ENCODE results near the gene NRG2. TPM values are rescaled to one million over a fixed set of nuclear protein-coding genes. Genes with fewer than 3 reads are reported as not detected.

NRG2 gene
- total RNA-seq, 1 experiment from 2014 or later, result 0.91 TPM

- TF ChIP-seq ZBTB33 (IDR thresholded peaks at IDR 0.05; ENCODE audit: extremely low read depth, insufficient replicate concordance, low read length), result no peak
- TF ChIP-seq SRF (IDR thresholded peaks at IDR 0.05; ENCODE audit: low read depth), result no peak
- TF ChIP-seq CBX3 (IDR thresholded peaks at IDR 0.05; ENCODE audit: low read depth), result no peak
- no peak for TF ChIP-seq SP1 (IDR thresholded peaks at IDR 0.05; ENCODE audit: low read depth)
- TF ChIP-seq POLR2A (IDR thresholded peaks at IDR 0.05; ENCODE audit: borderline replicate concordance, extremely low read depth, insufficient read depth, insufficient read length), result no peak
- TF ChIP-seq JUND (IDR thresholded peaks at IDR 0.05), result no peak
- no peak for TF ChIP-seq YY1 (IDR thresholded peaks at IDR 0.05; ENCODE audit: extremely low read depth, insufficient replicate concordance, low read depth, low read length)
Measured at GRCh38 chr5:139924294-139925215, 118.5 kb downstream of the NRG2 start (continued).

GRCh38 chr5:139919308-139919707 lies 123.8 kb downstream of the NRG2 start:
- ChIA-PET POLR2A (no interaction called here), CTCF (no interaction called here)
- TF ChIP-seq MAX (IDR thresholded peaks at IDR 0.05), result no peak
- no peak for TF ChIP-seq JUND (IDR thresholded peaks at IDR 0.05)
- no peak for TF ChIP-seq ZNF274 (IDR thresholded peaks at IDR 0.05; ENCODE audit: low read depth, low read length)
- no peak for TF ChIP-seq YY1 (IDR thresholded peaks at IDR 0.05; ENCODE audit: extremely low read depth, insufficient replicate concordance, low read depth, low read length)
- TF ChIP-seq ELF1 (IDR thresholded peaks at IDR 0.05; ENCODE audit: borderline replicate concordance, low read depth), result no peak
- TF ChIP-seq SRF (IDR thresholded peaks at IDR 0.05; ENCODE audit: low read depth), result no peak
- no peak for TF ChIP-seq SIN3A (IDR thresholded peaks at IDR 0.05; ENCODE audit: low read depth)
- no peak for TF ChIP-seq EZH2 (IDR thresholded peaks at IDR 0.05)
- no peak for TF ChIP-seq EGR1 (IDR thresholded peaks at IDR 0.05; ENCODE audit: low read depth)
- TF ChIP-seq SP1 (IDR thresholded peaks at IDR 0.05; ENCODE audit: low read depth), result no peak
- no peak for TF ChIP-seq ATF3 (IDR thresholded peaks at IDR 0.05)
- TF ChIP-seq ZFX (IDR thresholded peaks at IDR 0.05), result no peak
- TF ChIP-seq RAD21 (IDR thresholded peaks at IDR 0.05; ENCODE audit: low read depth), result no peak
- no peak for TF ChIP-seq CTCF (IDR thresholded peaks at IDR 0.05 in 2 of 3, conservative IDR thresholded peaks at IDR 0.05 in 1 of 3; ENCODE audit: borderline replicate concordance in 1 of 3, insufficient read depth in 1 of 3, low read depth in 2 of 3, low read length in 2 of 3)

More at GRCh38 chr5:139919308-139919707, 123.8 kb downstream of the NRG2 start:
- Histone ChIP-seq H3K9me2 (ENCODE audit: insufficient read depth) (no peaks in the 10 kb centered on the region), H3K27me3 (ENCODE audit: insufficient read depth, low read length) (peaks cover 38% of the 10 kb centered on the region), H3K4me2 (ENCODE audit: low read length) (no peak overlapping the region), H3K79me2 (ENCODE audit: insufficient read depth, low read length) (no peaks in the 10 kb centered on the region), H3K9ac (ENCODE audit: low read length) (no peak overlapping the region), H2AFZ (ENCODE audit: low read depth, low read length, poor library complexity, severe bottlenecking) (no peak overlapping the region), H3K4me1 (ENCODE audit: control insufficient read depth in 1 of 2, insufficient read depth in 2 of 2, low read length in 2 of 2) (no peaks in the 10 kb centered on the region), H3K27ac (ENCODE audit: low read depth, low read length) (no peak overlapping the region), H3K36me3 (ENCODE audit: control insufficient read depth in 1 of 2, insufficient read depth in 2 of 2, low read length in 2 of 2) (no peaks in the 10 kb centered on the region), H3K4me3 (replicated peaks in 1 of 2; ENCODE audit: low read depth in 1 of 2, low read length in 2 of 2) (no peak overlapping the region), H3K9me3 (ENCODE audit: control insufficient read depth in 1 of 2, insufficient read depth in 1 of 2, low read depth in 1 of 2, low read length in 2 of 2) (no peaks in the 10 kb centered on the region), H4K20me1 (ENCODE audit: insufficient read depth) (no peaks in the 10 kb centered on the region)
- BruUV-seq (replicated peaks), result no TSS peak
- ATAC-seq (no peak), DNase-seq (ENCODE audit: low read depth, low spot score) (no peak)
- intact Hi-C loops (cut with micrococcal nuclease), result no loop called here
- RAD21 ChIA-PET (ENCODE audit: low non-redundant PET in 1 of 2, low total read pairs in 2 of 2, uncharacterized antibody in 2 of 2, unreplicated experiment in 2 of 2), result no interaction called here
